Pancreas (tissue), 10 donors: Measurements from ENCODE around the gene TMEM200B. TPM values are rescaled to one million over a fixed set of nuclear protein-coding genes. Genes with fewer than 3 reads are reported as not detected.

Experiments
- ATAC-seq, 4 donors: fragments of 200-7000 bp; cut with Tn5 transposase; one replicate each; pipeline versions ENCODE4 v1.8.0 to v1.9.1; 2020; ENCODE audit warnings: mild to moderate bottlenecking in 4 of 4, moderate library complexity in 4 of 4
- DNase-seq, 6 donors: peaks; one replicate each; pipeline ENCODE4 v3.0.0-alpha.2; 2020
- FAIRE-seq: peaks from 2 replicates; lab custom pipeline; 2012; peaks lifted over from hg19 to GRCh38; lab: Jason Lieb, UNC
- H3K27ac ChIP-seq, 4 donors: fragments of 200-600 bp; sonication (generic); 1 replicate in 3 of 4; 2 replicates in 1 of 4; pipeline versions ENCODE4 v1.5.0 to v1.8.0; 2020
- H3K27me3 ChIP-seq, 4 donors: fragments of 200-600 bp; one replicate each; pipeline ENCODE4 v1.8.0; 2021
- H3K36me3 ChIP-seq, 3 donors: fragments of 200-600 bp; sonication (generic) in 1 of 3; one replicate each; pipeline versions ENCODE4 v1.5.0 to v1.8.0; 2020 to 2021
- H3K4me1 ChIP-seq, 3 donors: fragments of 200-600 bp; one replicate each; pipeline ENCODE4 v1.8.0; 2021
- H3K4me3 ChIP-seq, 4 donors: fragments of 200-600 bp; sonication (generic) in 2 of 4; one replicate each; pipeline versions ENCODE4 v1.5.0 to v1.8.0; 2020 to 2021
- H3K9me3 ChIP-seq, 4 donors: fragments of 200-600 bp; one replicate each; pipeline ENCODE4 v1.8.0; 2021
- CTCF ChIP-seq, 4 donors: fragments of 200-600 bp; sonication (generic) in 3 of 4; IDR thresholded peaks; one replicate each; pipeline versions ENCODE4 v1.5.0 to v1.8.0; 2021; ENCODE audit warnings: antibody characterized with exemption in 4 of 4
- WGBS, 2 donors: extraction: QIAGEN DNeasy Blood & Tissue Kit; methylation state at CpG; one replicate each; pipeline ENCODE4 v1.1.7; 2013; 5-methylcytosine and 5-hydroxymethylcytosine counted together
- intact Hi-C, 3 donors: fragments of 100-400 bp; cut with DNase I; formaldehyde crosslinking; loops; one replicate each; pipeline versions ENCODE4 v1.11.1 to v1.14.2; 2022
- polyA plus RNA-seq, 2 donors: library from polyadenylated mRNA; stranded (reverse); fragments of 200-250 nt; gene quantifications; one replicate each; pipeline ENCODE4 v1.2.3, GENCODE V29; 2013
- total RNA-seq, 6 donors: library from RNA; stranded (reverse); fragmentation: NEBNext Ultra II Directional in 4 of 6; extraction: Animal tissue kit (Norgen Biotek cat#: 25700) in 4 of 6; gene quantifications; one replicate each; pipeline versions ENCODE4 v1.2.1 to v1.2.4, GENCODE V29; 2021 to 2023
- donor health status: healthy with polysubstance abuse.
- donor health status: DM: no; HTN: no; CAD: no; lungs with moderate emphysema.
- donor health status: DM: no; HTN: no; CAD: no.
- donor health status: control.
- donor health status: control.
- donor health status: Bipolar disorder and iron deficiency.
- donor health status: DM: yes; HTN: yes; CAD: no.
- donor health status: DM: no; HTN: no; CAD: no.
- donor health status: DM: no; HTN: no; CAD: no.
- donor health status: DM: yes; HTN: yes; CAD: no.

The TMEM200B gene
- total and polyA plus RNA-seq, 8 donors, result 0.23 to 1.3 (median 0.73) TPM

- Histone ChIP-seq H3K9me3 (no peaks in the 10 kb centered on the region), H3K4me3 (no peak overlapping the region), H3K27ac (no peak overlapping the region), H3K4me1 (no peaks in the 10 kb centered on the region), H3K27me3 (no peaks in the 10 kb centered on the region), H3K36me3 (no peaks in the 10 kb centered on the region)
- ATAC-seq (peak in 1 of 4 donors; percentile 22), FAIRE-seq (no peak), DNase-seq (no peak)
- no peak for TF ChIP-seq CTCF (IDR thresholded peaks at IDR 0.05)
- intact Hi-C loops, result no loop called here
- 68 to 69% methylated on average over 6 of the region's 6 CpGs for WGBS, 2 donors
Observed at GRCh38 chr1:29105822-29106221, 17.9 kb downstream of the TMEM200B start.

- FAIRE-seq (no peak), DNase-seq (no peak), ATAC-seq (no peak)
- no peak overlapping the region for H3K4me3 ChIP-seq
- no peaks in the 10 kb centered on the region for H3K4me1 ChIP-seq
- 90 to 91% methylated on average over 1 of the region's 1 CpG for WGBS, 2 donors
- no peaks in the 10 kb centered on the region for H3K36me3 ChIP-seq
- no peaks in the 10 kb centered on the region for H3K27me3 ChIP-seq
- no peak for TF ChIP-seq CTCF (IDR thresholded peaks at IDR 0.05)
- intact Hi-C loops, result no loop called here
- H3K27ac ChIP-seq, result no peak overlapping the region
- H3K9me3 ChIP-seq, result no peaks in the 10 kb centered on the region
Observed at GRCh38 chr1:29100487-29100886, 23.2 kb downstream of the TMEM200B start.

- FAIRE-seq, result no peak
- WGBS, 2 donors, result 84 to 97% methylated on average over 4 of the region's 4 CpGs
- no peak for TF ChIP-seq CTCF (IDR thresholded peaks at IDR 0.05)
Observed at GRCh38 chr1:29099286-29099685, 24.4 kb downstream of the TMEM200B start.

GRCh38 chr1:29096231-29096886 is 27.3 kb downstream of the TMEM200B start:
- Histone ChIP-seq H3K4me3 (no peak overlapping the region), H3K27ac (no peak overlapping the region), H3K27me3 (no peaks in the 10 kb centered on the region), H3K36me3 (no peaks in the 10 kb centered on the region), H3K9me3 (no peaks in the 10 kb centered on the region), H3K4me1 (no peaks in the 10 kb centered on the region)
- DNase-seq, result no peak
- intact Hi-C loops, result no loop called here
- FAIRE-seq, result no peak
- TF ChIP-seq CTCF (IDR thresholded peaks at IDR 0.05), result no peak
- WGBS, 2 donors, result 80 to 85% methylated on average over 4 of the region's 4 CpGs
- ATAC-seq, result no peak

More at GRCh38 chr1:29099286-29099685, 24.4 kb downstream of the TMEM200B start:
- Histone ChIP-seq H3K27ac (no peak overlapping the region), H3K9me3 (no peaks in the 10 kb centered on the region), H3K36me3 (no peaks in the 10 kb centered on the region), H3K27me3 (no peaks in the 10 kb centered on the region), H3K4me3 (no peak overlapping the region), H3K4me1 (no peaks in the 10 kb centered on the region)
- intact Hi-C loops, result no loop called here
- ATAC-seq, result no peak
- no peak for DNase-seq

GRCh38 chr1:29094954-29095353 is 28.7 kb downstream of the TMEM200B start:
- Histone ChIP-seq H3K36me3 (no peaks in the 10 kb centered on the region), H3K27me3 (no peaks in the 10 kb centered on the region), H3K4me3 (no peak overlapping the region), H3K4me1 (no peaks in the 10 kb centered on the region), H3K9me3 (no peaks in the 10 kb centered on the region), H3K27ac (no peak overlapping the region)
- FAIRE-seq (no peak), ATAC-seq (no peak), DNase-seq (no peak)
- intact Hi-C loops, result no loop called here
- 89 to 91% methylated on average over 1 of the region's 1 CpG for WGBS, 2 donors
- TF ChIP-seq CTCF (IDR thresholded peaks at IDR 0.05), result no peak
